HG02588 (cell line): ENCODE results near the gene CLEC3B.
"Not testable (repeated sequence)": the region's sequence is repeated elsewhere in the genome, so short reads cannot be mapped to it uniquely, and the experiment has no call there.

Source experiments
- ATAC-seq: cut with Tn5 transposase; IDR thresholded peaks from one replicate; pipeline ENCODE4 v1.9.1; 2021; ENCODE audit warnings: mild to moderate bottlenecking, moderate library complexity; ENCODE audit not compliant: unreplicated experiment

The CLEC3B gene, protein sequence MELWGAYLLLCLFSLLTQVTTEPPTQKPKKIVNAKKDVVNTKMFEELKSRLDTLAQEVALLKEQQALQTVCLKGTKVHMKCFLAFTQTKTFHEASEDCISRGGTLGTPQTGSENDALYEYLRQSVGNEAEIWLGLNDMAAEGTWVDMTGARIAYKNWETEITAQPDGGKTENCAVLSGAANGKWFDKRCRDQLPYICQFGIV

GRCh38 chr3:45026038-45026437 is at the start of gene CLEC3B:
CLEC3B (plus strand) TSS chr3:45026303; CDS start chr3:45026363, 60 bp downstream.
- ATAC-seq = no peak

GRCh38 chr3:44981220-44981619 is 44.9 kb upstream of the CLEC3B start:
- ATAC-seq = no peak

GRCh38 chr3:44981751-44982150 is 44.4 kb upstream of the CLEC3B start:
- ATAC-seq = no peak

DNA sequence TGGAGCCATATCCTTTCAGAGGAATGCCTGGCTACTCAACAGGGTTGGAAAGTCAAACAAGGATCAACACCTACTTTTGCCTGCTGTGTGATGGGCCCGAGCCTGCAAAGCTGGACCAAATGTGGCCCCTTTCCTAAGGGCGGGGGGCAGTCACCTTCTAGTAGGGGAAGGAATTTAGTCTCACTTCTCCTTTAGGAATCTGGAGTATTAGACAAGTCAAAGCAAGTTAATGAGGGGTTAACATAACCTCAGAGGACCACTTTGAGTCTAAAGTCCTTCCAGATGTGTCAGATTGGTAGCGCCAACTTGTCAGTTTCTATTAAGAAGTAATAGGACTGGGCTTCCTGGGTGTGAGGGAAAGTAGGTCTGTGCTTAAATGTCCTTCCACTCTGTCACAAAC is 43.3 kb upstream of the CLEC3B start:
- no peak for ATAC-seq

DNA sequence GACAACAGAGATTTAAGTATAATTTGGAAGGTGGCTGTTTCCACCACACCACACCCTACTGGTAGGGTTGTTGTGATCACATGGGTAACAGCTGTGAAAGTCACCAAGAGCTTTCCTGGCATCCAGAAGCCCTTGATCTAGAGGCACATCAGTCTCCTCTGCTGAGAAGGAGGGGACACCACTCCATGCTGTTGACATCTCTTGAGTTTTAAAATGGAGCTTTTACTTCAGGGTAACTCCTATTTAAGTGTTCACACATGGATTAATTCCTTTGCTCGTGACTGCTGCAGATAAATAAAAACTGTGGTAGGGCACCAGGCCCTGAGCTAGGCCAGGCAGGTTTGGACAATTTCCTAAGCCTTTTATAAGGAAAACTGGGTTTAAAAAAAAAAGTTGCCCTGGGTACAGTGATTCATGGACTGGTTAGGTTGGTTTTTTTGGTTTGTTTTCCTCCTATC is 42.6 kb upstream of the CLEC3B start:
- no peak for ATAC-seq

- no peak for ATAC-seq
These were observed 41.8 kb upstream of the CLEC3B start for GRCh38 chr3:44984335-44984734.

DNA sequence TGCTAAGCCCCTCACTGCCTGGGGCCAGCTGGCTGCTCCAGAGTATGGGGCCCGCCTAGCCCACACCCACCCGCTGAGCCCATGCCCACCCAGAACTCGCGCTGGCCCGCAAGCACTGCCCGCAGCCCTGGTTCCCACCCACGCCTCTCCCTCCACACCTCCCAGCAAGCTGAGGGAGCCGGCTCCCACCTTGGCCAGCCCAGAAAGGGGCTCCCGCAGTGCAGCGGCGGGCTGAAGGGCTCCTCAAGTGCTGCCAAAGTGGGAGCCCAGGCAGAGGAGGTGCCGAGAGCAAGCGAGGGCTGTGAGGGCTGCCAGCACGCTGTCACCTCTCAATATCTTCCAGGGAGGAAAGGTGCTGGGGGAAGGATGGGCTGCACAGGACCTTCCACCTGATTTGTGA is 39.8 kb upstream of the CLEC3B start:
- not testable (repeated sequence) for ATAC-seq

DNA sequence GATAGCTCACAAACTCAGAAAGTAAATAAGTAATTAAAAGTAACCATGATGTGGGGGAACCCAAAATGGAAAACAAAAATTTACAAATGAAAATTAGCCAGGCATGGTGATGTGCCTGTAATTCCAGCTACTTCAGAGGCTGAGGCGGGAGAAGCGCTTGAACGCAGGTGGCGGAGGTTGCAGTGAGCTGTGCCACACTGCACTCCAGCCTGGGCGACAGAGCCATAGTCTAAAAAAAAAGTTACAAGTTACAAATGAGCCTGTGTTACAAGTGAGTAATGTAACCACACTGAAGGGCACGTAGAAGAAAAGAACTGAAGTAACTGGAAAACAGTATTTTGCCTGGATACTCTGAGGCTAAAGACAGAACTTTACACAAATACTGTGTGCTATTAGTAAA is 38.8 kb upstream of the CLEC3B start:
- ATAC-seq = no peak

- no peak for ATAC-seq
These were observed 38.0 kb upstream of the CLEC3B start for GRCh38 chr3:44988073-44988472.

- no peak for ATAC-seq
These were observed 37.0 kb upstream of the CLEC3B start for GRCh38 chr3:44989141-44989540.

DNA sequence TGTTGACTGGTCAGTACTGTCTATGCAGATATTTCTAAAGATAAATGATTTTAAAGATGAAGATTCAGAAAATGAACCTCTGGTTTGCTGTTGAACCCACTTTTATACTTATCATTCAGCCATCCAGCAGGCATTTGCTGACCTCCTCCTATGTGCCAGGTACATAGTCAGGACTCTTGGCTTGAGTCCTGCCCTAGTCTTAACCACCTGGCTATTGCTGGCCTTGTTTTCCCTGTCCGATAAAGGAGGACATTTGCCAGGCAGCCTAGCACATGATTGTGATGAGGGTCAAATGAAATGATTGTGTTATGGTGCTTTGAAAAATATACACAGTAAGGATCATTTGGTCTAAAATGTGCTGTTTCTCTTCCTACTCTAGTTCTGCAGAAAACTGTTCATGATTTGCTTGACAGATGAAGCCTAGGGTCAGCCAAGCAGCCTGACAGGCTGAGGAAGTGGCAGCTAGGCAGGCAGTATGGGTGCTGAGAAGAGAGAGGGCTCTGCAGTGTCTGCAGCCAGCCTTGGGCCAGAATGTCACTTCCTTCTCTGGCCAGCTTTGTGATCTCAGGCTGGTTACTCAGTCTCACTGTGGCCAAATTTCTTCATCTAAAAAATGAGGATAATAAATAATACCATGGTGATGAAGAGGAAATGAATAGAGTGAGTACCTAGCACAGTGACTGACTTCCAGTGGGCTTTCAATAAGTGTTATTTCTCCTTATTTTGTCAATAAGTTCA is 36.3 kb upstream of the CLEC3B start:
- no peak for ATAC-seq

- no peak for ATAC-seq
These were observed 34.8 kb upstream of the CLEC3B start for GRCh38 chr3:44991326-44991725.

DNA sequence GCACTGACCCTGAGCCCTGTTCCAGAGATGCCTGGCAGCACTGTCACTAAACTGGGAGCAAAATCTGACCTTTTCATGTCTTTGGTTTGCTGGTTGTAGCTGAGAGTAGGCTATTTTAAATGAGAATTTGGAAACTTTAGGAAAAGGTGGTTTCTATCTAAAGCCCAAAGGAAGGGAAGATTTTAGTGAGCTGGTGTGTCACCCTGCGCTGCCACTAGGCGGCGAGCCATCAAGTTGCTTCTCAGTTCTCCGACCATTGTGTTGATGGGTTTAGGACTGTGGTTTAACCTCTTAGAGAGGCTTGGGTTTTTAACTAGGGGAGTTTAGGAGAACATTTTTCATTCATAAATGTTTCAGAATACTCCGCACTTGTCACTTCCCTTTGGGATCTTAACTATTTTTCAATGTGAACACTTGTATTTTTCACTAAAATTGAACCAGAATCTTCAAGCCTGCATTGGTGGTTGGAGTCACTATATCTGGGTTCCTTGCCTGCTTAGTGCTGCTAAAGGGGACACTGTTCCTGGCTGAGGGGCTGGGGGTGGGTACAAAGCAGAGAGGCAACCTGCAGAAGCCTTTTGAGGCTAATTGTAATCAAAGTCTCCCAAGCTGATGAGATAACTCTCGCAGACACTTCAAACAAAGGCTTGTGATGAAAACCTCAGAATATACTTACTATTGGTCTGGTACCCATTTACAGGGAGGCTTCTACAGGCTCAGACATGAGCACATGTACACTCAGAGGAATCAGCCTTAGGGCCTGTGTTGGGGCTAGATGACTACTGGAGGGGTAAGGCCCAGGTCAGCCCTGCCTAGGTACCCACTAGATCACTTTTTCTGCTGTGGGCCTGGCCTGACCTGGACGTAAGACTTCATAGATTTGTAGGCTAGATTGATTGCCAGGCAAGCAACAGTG is 33.3 kb upstream of the CLEC3B start:
- no peak for ATAC-seq

GRCh38 chr3:44993471-44994205 is 32.5 kb upstream of the CLEC3B start:
- ATAC-seq = no peak

GRCh38 chr3:44995142-44995770 is 30.8 kb upstream of the CLEC3B start:
- ATAC-seq = no peak

DNA sequence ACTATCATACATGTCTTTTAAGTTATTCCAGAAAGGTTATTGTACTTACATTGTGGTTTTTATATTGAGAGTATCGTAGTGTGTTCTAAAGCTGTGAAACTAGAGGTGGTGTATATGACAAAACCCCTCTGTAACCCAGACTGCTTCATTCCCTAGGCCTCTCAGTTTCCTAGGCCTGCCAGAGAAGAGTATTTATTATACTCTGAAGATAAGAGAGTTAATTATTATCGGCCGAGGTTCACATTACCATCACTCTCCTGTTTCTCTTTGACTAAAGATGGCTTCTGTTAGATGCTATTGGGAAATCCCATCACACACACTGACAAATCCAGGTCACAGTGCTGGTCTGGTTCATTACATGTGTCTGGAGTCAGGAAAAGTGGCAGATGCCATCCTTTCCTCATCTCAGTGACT is 29.5 kb upstream of the CLEC3B start:
- no peak for ATAC-seq

DNA sequence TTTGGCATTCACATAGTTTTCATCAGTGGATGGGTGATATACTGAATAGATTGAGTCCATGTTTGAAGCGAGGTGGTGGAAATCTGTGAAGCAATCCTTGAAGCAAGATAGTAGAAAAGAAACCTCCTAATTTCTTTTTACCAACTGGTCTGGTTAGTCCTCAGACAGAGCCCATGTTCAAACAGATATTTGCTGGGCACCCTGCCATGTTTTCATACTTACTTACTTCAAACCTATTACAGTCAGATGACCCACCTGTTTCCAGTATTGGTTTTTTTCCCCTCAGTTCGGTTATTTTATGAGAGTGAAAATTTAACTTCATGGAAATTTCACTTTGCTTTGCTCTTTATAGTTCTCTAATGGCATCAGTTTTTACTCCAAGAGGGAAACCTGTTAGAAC is 26.3 kb upstream of the CLEC3B start:
- ATAC-seq = no peak

GRCh38 chr3:45000823-45001222 is 25.3 kb upstream of the CLEC3B start:
- no peak for ATAC-seq

GRCh38 chr3:45001738-45002137 is 24.4 kb upstream of the CLEC3B start:
- ATAC-seq = no peak

GRCh38 chr3:45002139-45002660 is 23.9 kb upstream of the CLEC3B start:
- no peak for ATAC-seq
